ENCODE data around the gene GALNT17. TPM values are rescaled to one million over a fixed set of nuclear protein-coding genes. Genes with fewer than 3 reads are reported as not detected.

Gene GALNT17
- total RNA-seq, 1 donor: 0.36 TPM

DNA sequence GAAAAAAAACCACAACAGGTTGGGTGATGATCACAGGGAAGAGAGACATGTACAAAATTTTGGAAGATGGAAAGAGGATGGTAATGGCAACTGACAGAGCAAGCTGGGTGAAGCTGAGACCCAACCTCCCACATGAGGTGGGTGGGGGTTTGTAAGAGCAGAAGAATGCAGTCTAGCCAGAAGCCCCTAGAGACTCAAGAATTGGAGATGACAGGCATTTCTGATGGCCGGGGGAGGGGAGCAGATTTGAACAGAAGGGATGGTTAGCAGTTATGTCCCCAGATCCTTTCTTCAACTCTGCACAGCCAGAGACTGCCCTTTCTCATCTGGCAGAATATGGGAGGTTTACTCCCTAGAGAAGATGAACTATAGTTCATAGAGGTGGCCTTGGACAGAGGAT lies 208.0 kb downstream of the GALNT17 start:
- DNase-seq (ENCODE audit: insufficient read length, low spot score, missing footprints): peak; percentile 62
- Histone ChIP-seq H3K79me2 (ENCODE audit: insufficient read depth, low read length) (no peaks in the 10 kb centered on the region), H3K27me3 (ENCODE audit: insufficient read depth, low read length) (no peaks in the 10 kb centered on the region), H3K4me1 (ENCODE audit: insufficient read depth, low read length) (no peaks in the 10 kb centered on the region), H3K9me3 (ENCODE audit: low read depth, low read length) (peaks cover 4% of the 10 kb centered on the region), H3K27ac (ENCODE audit: low read depth, low read length) (no peak overlapping the region), H3K36me3 (ENCODE audit: insufficient read depth, low read length) (no peaks in the 10 kb centered on the region), H2AFZ (ENCODE audit: low read length) (no peak overlapping the region), H3K4me3 (ENCODE audit: insufficient read depth, low read length) (no peak overlapping the region), H3K4me2 (ENCODE audit: insufficient read depth, low read length) (no peak overlapping the region), H4K20me1 (ENCODE audit: insufficient read depth, low read length) (no peaks in the 10 kb centered on the region)
- TF ChIP-seq CTCF (IDR thresholded peaks at IDR 0.05; ENCODE audit: extremely low read depth, low read depth, low read length): no peak

DNA sequence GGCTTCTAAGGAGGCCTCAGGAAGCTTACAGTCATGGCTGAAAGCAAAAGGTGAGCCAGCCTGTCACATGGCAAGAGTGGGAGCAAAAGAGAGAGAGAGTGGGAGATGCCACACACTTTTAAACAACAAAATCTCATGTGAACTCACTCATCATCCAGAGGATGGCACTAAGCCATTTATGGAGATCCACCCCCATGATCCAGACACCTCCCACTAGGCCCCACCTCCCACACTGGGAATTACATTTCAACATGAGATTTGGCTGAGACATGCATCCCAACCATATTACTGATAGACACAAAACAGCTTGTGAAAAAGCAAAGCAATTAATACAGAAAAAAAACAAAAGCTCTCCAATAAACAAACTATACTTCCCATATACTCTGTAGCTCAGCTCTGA lies 210.3 kb downstream of the GALNT17 start:
- H3K27me3 ChIP-seq (ENCODE audit: insufficient read depth, low read length): no peaks in the 10 kb centered on the region
- no peak for DNase-seq (ENCODE audit: insufficient read length, low spot score, missing footprints)
- H3K4me3 ChIP-seq (ENCODE audit: insufficient read depth, low read length): no peak overlapping the region
- H3K4me1 ChIP-seq (ENCODE audit: insufficient read depth, low read length): no peaks in the 10 kb centered on the region
- H3K79me2 ChIP-seq (ENCODE audit: insufficient read depth, low read length): no peaks in the 10 kb centered on the region
- peaks cover 3% of the 10 kb centered on the region for H3K9me3 ChIP-seq (ENCODE audit: low read depth, low read length)
- no peak for TF ChIP-seq CTCF (IDR thresholded peaks at IDR 0.05; ENCODE audit: extremely low read depth, low read depth, low read length)
- no peaks in the 10 kb centered on the region for H4K20me1 ChIP-seq (ENCODE audit: insufficient read depth, low read length)
- H3K36me3 ChIP-seq (ENCODE audit: insufficient read depth, low read length): no peaks in the 10 kb centered on the region
- no peak overlapping the region for H3K27ac ChIP-seq (ENCODE audit: low read depth, low read length)
- H3K4me2 ChIP-seq (ENCODE audit: insufficient read depth, low read length): no peak overlapping the region
- no peak overlapping the region for H2AFZ ChIP-seq (ENCODE audit: low read length)

- no peak for DNase-seq (ENCODE audit: insufficient read length, low spot score, missing footprints)
- no peaks in the 10 kb centered on the region for H3K4me1 ChIP-seq (ENCODE audit: insufficient read depth, low read length)
- H2AFZ ChIP-seq (ENCODE audit: low read length): no peak overlapping the region
- H4K20me1 ChIP-seq (ENCODE audit: insufficient read depth, low read length): no peaks in the 10 kb centered on the region
- H3K36me3 ChIP-seq (ENCODE audit: insufficient read depth, low read length): no peaks in the 10 kb centered on the region
- no peak overlapping the region for H3K4me3 ChIP-seq (ENCODE audit: insufficient read depth, low read length)
- TF ChIP-seq CTCF (IDR thresholded peaks at IDR 0.05; ENCODE audit: extremely low read depth, low read depth, low read length): no peak
- no peaks in the 10 kb centered on the region for H3K27me3 ChIP-seq (ENCODE audit: insufficient read depth, low read length)
- no peaks in the 10 kb centered on the region for H3K79me2 ChIP-seq (ENCODE audit: insufficient read depth, low read length)
- no peak overlapping the region for H3K27ac ChIP-seq (ENCODE audit: low read depth, low read length)
- peaks cover 3% of the 10 kb centered on the region for H3K9me3 ChIP-seq (ENCODE audit: low read depth, low read length)
- no peak overlapping the region for H3K4me2 ChIP-seq (ENCODE audit: insufficient read depth, low read length)
Observed at GRCh38 chr7:71343039-71343438, 211.1 kb downstream of the GALNT17 start.

GRCh38 chr7:71343892-71344291 lies 211.9 kb downstream of the GALNT17 start:
- no peaks in the 10 kb centered on the region for H4K20me1 ChIP-seq (ENCODE audit: insufficient read depth, low read length)
- no peak for DNase-seq (ENCODE audit: insufficient read length, low spot score, missing footprints)
- peaks cover 3% of the 10 kb centered on the region for H3K9me3 ChIP-seq (ENCODE audit: low read depth, low read length)
- no peak for TF ChIP-seq CTCF (IDR thresholded peaks at IDR 0.05; ENCODE audit: extremely low read depth, low read depth, low read length)
- no peak overlapping the region for H2AFZ ChIP-seq (ENCODE audit: low read length)
- no peaks in the 10 kb centered on the region for H3K79me2 ChIP-seq (ENCODE audit: insufficient read depth, low read length)
- no peaks in the 10 kb centered on the region for H3K36me3 ChIP-seq (ENCODE audit: insufficient read depth, low read length)
- H3K4me2 ChIP-seq (ENCODE audit: insufficient read depth, low read length): no peak overlapping the region
- no peak overlapping the region for H3K27ac ChIP-seq (ENCODE audit: low read depth, low read length)
- no peaks in the 10 kb centered on the region for H3K4me1 ChIP-seq (ENCODE audit: insufficient read depth, low read length)
- H3K27me3 ChIP-seq (ENCODE audit: insufficient read depth, low read length): no peaks in the 10 kb centered on the region
- H3K4me3 ChIP-seq (ENCODE audit: insufficient read depth, low read length): no peak overlapping the region
